GM19463 (cell line): Measurements from ENCODE around the gene FBXL19.
"Not testable (repeated sequence)": the region's sequence is repeated elsewhere in the genome, so short reads cannot be mapped to it uniquely, and the experiment has no call there.

Experiments
- ATAC-seq: cut with Tn5 transposase; IDR thresholded peaks from one replicate; pipeline ENCODE4 v1.9.1; 2021; ENCODE audit warnings: mild to moderate bottlenecking, moderate library complexity; ENCODE audit not compliant: unreplicated experiment

Gene FBXL19

GRCh38 chr16:30921748-30922419 lies 1.5 kb upstream of the FBXL19 start:
- no peak for ATAC-seq

GRCh38 chr16:30922420-30922959 lies 882 bp upstream of the FBXL19 start:
- ATAC-seq = peak; percentile 68

GRCh38 chr16:30922960-30923535 lies 324 bp upstream of the FBXL19 start:
- peak; percentile 62 for ATAC-seq

- ATAC-seq = no peak
These were observed 922 bp downstream of the FBXL19 start for GRCh38 chr16:30924076-30924912.

GRCh38 chr16:30924913-30925631 lies 1.7 kb downstream of the FBXL19 start:
- ATAC-seq = no peak

- no peak for ATAC-seq
These were observed 2.2 kb downstream of the FBXL19 start for GRCh38 chr16:30925632-30925987.

- ATAC-seq = no peak
These were observed 2.8 kb downstream of the FBXL19 start for GRCh38 chr16:30925995-30926811.

GRCh38 chr16:30926937-30927788 lies 3.8 kb downstream of the FBXL19 start:
- no peak for ATAC-seq

- no peak for ATAC-seq
These were observed 4.5 kb downstream of the FBXL19 start for GRCh38 chr16:30927789-30928378.

- ATAC-seq = no peak
These were observed 5.0 kb downstream of the FBXL19 start for GRCh38 chr16:30928390-30928789.

- ATAC-seq = no peak
These were observed 5.8 kb downstream of the FBXL19 start for GRCh38 chr16:30929167-30929566.

- ATAC-seq = no peak
These were observed 6.8 kb downstream of the FBXL19 start for GRCh38 chr16:30930160-30930571.

- ATAC-seq = no peak
These were observed 7.8 kb downstream of the FBXL19 start for GRCh38 chr16:30931068-30931650.

GRCh38 chr16:30934827-30935557 lies 11.6 kb downstream of the FBXL19 start:
- no peak for ATAC-seq

- ATAC-seq = no peak
These were observed 14.3 kb downstream of the FBXL19 start for GRCh38 chr16:30937692-30938091.

GRCh38 chr16:30939571-30939970 lies 16.2 kb downstream of the FBXL19 start:
- not testable (repeated sequence) for ATAC-seq

GRCh38 chr16:30941600-30942425 lies 18.4 kb downstream of the FBXL19 start:
- peak; percentile 95 for ATAC-seq
